Measurements from ENCODE around the gene TBX20. TPM values are rescaled to one million over a fixed set of nuclear protein-coding genes. Genes with fewer than 3 reads are reported as not detected.

Gene TBX20
- total and polyA plus RNA-seq, 8 donors = not detected

DNA sequence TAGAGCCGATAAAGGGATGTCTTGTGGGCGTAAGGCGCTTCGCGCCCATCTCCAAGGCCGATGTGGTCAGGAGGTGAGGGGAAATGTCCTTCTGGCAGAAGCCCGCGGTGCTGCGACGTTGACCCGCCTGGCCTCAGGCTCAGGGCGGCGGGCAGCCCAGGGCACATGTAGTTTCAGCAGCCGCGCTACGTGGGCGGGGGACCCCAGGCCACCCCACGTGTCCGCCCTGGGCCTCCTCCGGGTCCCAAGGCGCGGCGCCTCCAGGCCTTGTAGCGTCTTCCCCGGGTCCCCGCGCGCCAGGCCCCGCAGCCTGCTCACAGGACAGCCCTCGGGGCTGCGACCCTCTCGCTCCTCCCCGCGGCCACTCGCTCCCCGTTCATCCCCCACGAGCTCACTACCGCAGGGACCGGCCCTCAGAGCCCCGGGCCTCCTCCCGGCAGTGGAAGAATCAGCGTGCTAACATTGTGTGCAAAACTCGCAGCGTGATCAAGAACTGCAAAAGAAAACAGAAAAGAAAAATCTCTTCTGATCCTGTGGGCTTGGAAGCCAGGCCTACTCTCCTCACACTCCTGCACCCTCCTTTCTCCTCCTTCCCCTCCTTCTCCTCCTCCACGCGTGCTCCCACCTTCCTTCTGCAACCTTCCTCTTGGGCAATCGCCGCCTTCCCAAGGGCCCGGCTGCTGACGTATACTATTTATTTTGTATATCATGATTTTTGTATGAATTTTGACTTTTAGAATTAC, 4.4 kb upstream of the TBX20 start:
- H3K36me3 ChIP-seq = no peaks in the 10 kb centered on the region
- peaks cover 0 to 43% (median 11%) of the 10 kb centered on the region in 4 donors for H3K9me3 ChIP-seq
- TF ChIP-seq, protein P1, sequence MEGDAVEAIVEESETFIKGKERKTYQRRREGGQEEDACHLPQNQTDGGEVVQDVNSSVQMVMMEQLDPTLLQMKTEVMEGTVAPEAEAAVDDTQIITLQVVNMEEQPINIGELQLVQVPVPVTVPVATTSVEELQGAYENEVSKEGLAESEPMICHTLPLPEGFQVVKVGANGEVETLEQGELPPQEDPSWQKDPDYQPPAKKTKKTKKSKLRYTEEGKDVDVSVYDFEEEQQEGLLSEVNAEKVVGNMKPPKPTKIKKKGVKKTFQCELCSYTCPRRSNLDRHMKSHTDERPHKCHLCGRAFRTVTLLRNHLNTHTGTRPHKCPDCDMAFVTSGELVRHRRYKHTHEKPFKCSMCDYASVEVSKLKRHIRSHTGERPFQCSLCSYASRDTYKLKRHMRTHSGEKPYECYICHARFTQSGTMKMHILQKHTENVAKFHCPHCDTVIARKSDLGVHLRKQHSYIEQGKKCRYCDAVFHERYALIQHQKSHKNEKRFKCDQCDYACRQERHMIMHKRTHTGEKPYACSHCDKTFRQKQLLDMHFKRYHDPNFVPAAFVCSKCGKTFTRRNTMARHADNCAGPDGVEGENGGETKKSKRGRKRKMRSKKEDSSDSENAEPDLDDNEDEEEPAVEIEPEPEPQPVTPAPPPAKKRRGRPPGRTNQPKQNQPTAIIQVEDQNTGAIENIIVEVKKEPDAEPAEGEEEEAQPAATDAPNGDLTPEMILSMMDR (IDR thresholded peaks at IDR 0.05) = no peak
- TF ChIP-seq EP300 (IDR thresholded peaks at IDR 0.05) (no peak), POLR2A (IDR thresholded peaks at IDR 0.05) (no peak), POLR2AphosphoS5 (IDR thresholded peaks at IDR 0.05) (no peak)
- H3K27ac ChIP-seq = no peak overlapping the region
- H3K4me1 ChIP-seq = peaks cover 21 to 52% (median 34%) of the 10 kb centered on the region in 4 donors
- intact Hi-C loops (cut with DNase I; ENCODE audit: low total_unique reads) = no loop called here
- H3K4me3 ChIP-seq = peak overlapping the region in 1 of 4 donors; percentile 6
- 8 to 22% (median 11%) methylated on average over 34 to 50 of the region's 50 CpGs for WGBS, 5 donors
- no peak for DNase-seq
- peaks cover 31 to 100% (median 97%) of the 10 kb centered on the region in 3 donors for H3K27me3 ChIP-seq

DNA sequence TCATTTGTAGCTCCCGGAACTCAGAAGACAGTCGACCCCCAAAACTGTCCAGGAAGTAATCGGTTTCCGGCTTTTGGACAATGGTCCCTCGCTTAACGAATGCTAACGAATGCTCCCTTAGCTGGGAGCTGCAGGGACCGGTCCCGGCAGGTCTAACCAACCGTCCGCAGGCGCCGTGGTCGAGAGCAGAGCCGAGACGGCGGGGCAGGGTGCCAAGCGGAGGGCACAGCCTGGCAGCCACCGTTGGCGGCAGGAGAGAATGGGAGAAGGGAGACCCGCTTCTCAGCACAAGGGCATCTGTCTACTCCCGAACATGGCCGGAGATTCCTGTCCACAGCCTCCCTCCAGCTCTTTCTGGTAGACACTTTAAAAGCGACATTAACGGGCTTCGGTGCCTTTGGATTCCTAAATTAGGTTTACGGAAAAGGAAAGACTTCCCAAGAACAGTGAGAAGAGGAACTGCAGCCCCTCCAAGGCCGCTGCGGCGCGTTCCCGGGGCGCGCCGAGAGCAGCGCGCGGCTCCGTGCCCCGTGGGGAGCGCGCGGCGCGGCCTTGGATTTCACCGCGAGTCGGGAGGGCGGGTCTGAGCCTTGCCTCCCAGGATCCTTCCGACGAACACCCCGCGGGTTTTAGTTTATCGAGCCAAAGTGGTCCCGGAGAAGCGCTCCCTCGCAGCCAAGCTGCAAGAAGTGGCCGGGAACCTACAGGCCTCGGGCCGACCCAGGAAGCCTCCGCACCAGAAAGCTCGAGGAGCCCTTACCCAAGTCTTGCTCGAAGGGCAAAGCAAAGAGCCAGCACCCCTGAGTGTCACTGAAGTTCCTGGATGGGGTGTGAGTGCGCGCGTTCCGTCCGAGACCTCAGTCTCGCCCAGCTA, 3.6 kb upstream of the TBX20 start:
- 2 to 7% (median 4%) methylated on average over 53 to 69 of the region's 69 CpGs for whole genome bisulfite sequencing, 5 donors
- intact Hi-C loops (cut with DNase I; ENCODE audit: low total_unique reads) = no loop called here

DNA sequence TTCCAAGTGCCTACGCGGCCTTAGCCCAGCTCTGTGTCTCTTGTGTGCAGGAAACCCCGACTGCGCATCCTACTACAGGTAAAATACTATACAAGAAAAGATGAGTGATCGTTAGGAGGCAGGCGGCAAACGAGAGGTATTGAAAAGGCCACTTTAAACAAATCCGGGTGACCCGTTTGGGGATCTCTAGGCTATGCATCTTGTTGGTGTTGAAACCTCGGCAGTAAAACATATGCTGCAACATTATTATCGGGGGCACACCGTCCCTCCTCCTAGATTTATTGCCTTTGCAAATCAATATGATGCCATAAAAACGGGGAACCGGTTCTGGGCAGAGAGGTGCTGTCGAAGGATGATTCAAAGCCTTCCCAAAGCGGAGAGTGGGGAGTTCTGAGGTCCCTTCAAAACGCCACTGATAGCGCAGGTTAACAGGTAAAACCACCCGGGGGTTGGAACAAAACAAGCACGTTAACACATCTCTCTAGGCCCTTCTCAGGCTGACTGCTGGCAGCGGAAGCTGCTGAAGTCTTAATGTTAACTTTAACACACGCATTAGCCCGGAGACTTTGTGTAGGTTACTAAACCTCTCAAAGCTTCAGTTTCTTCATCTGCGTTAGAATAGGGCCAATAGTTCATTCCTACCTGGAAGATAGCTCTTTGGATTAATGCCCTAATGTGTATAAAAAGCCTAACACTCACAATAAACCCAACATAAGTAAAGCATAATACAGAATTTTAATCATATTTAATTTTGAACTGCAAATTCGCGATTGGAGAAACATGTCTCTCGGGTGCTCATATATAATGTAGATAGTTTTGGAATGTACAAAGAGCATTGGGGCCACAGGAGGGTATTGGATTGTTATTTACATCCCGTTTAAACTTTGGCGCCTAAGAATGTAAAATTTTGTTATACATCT, 2.6 kb upstream of the TBX20 start:
- WGBS, 5 donors = 7 to 13% (median 11%) methylated on average over 29 of the region's 29 CpGs
- H3K27ac ChIP-seq = no peak overlapping the region
- H3K36me3 ChIP-seq = no peaks in the 10 kb centered on the region
- peaks cover 37 to 100% (median 98%) of the 10 kb centered on the region in 3 donors for H3K27me3 ChIP-seq
- peaks cover 0 to 45% (median 11%) of the 10 kb centered on the region in 4 donors for H3K9me3 ChIP-seq
- H3K4me3 ChIP-seq = no peak overlapping the region
- intact Hi-C loops (cut with DNase I; ENCODE audit: low total_unique reads) = no loop called here
- no peak for DNase-seq
- peaks cover 18 to 50% (median 32%) of the 10 kb centered on the region in 4 donors for H3K4me1 ChIP-seq
- TF ChIP-seq POLR2AphosphoS5 (IDR thresholded peaks at IDR 0.05) = no peak
- TF ChIP-seq, protein P1 (IDR thresholded peaks at IDR 0.05) = no peak
- no peak for TF ChIP-seq EP300 (IDR thresholded peaks at IDR 0.05)
- TF ChIP-seq POLR2A (IDR thresholded peaks at IDR 0.05) = no peak

More for the DNA sequence above, 3.6 kb upstream of the TBX20 start:
- peak overlapping the region in 2 of 4 donors; percentile 6 to 9 for H3K4me3 ChIP-seq
- no peaks in the 10 kb centered on the region for H3K36me3 ChIP-seq
- no peak overlapping the region for H3K27ac ChIP-seq
- peaks cover 0 to 45% (median 11%) of the 10 kb centered on the region in 4 donors for H3K9me3 ChIP-seq
- DNase-seq = peak in 1 of 2 donors; percentile 42
- TF ChIP-seq POLR2A (IDR thresholded peaks at IDR 0.05) (no peak), POLR2AphosphoS5 (IDR thresholded peaks at IDR 0.05) (no peak), EP300 (IDR thresholded peaks at IDR 0.05) (no peak)
- TF ChIP-seq, protein P1 (IDR thresholded peaks at IDR 0.05) = no peak
- H3K27me3 ChIP-seq = peaks cover 37 to 100% (median 98%) of the 10 kb centered on the region in 3 donors
- peaks cover 22 to 57% (median 37%) of the 10 kb centered on the region in 4 donors for H3K4me1 ChIP-seq
